Endothelial cell of umbilical vein (primary cell): ENCODE data around the gene ABCA7. TPM values are rescaled to one million over a fixed set of nuclear protein-coding genes. Genes with fewer than 3 reads are reported as not detected.

Experiments used
- BruUV-seq: library from RNA; stranded (reverse); fragments of 400-500 nt; replicated peaks from 2 replicates; lab custom pipeline; 2021; lab: Mats Ljungman, UMichigan
- CTCF ChIA-PET: fragments of 300-600, 350-600 bp; sonication (Branson Sonifier 250); formaldehyde crosslinking; loops from one replicate; lab custom pipeline; 2021; ENCODE audit warnings: antibody characterized with exemption, inconsistent platforms; lab: Charles Lee
- POLR2A ChIA-PET: fragments of 300-600, 350-600 bp; sonication (Branson Sonifier 250); formaldehyde crosslinking; loops from one replicate; lab custom pipeline; 2021; ENCODE audit warnings: antibody characterized with exemption, inconsistent platforms; lab: Charles Lee
- DNase-seq: peaks from one replicate; pipeline ENCODE4 v3.0.0-alpha.2; 2011; ENCODE audit warnings: low read depth, low spot score
- FAIRE-seq: peaks from 2 replicates; lab custom pipeline; 2011; peaks lifted over from hg19 to GRCh38; lab: Jason Lieb, UNC
- H2AFZ ChIP-seq: 2 replicates; pipeline ENCODE4 v1.6.0; 2012; ENCODE audit warnings: low read depth, low read length, control low read depth, inconsistent platforms
- H3K27ac ChIP-seq: 2 replicates; pipeline ENCODE4 v1.5.1; 2011; ENCODE audit warnings: low read depth, mild to moderate bottlenecking, control low read depth, low read length, moderate library complexity; ENCODE audit not compliant: insufficient read depth
- H3K27me3 ChIP-seq, 2 experiments: 2 replicates each; pipeline versions ENCODE4 v1.6.0 to v1.6.1; 2011; ENCODE audit warnings: low read length in 2 of 2, mixed read lengths in 1 of 2; ENCODE audit not compliant: control insufficient read depth in 2 of 2, insufficient read depth in 2 of 2
- H3K36me3 ChIP-seq, 2 experiments: 2 replicates in 1 of 2; 3 replicates in 1 of 2; pipeline ENCODE4 v1.5.1; 2011; ENCODE audit warnings: low read length in 2 of 2, mild to moderate bottlenecking in 1 of 2, moderate library complexity in 1 of 2; ENCODE audit not compliant: control insufficient read depth in 2 of 2, insufficient read depth in 2 of 2; ENCODE audit errors: extremely low read depth in 1 of 2
- H3K4me1 ChIP-seq: 3 replicates; pipeline ENCODE4 v1.5.1; 2011; ENCODE audit warnings: mild to moderate bottlenecking, low read length; ENCODE audit not compliant: control insufficient read depth, insufficient read depth; ENCODE audit errors: extremely low read depth
- H3K4me2 ChIP-seq: 2 replicates; pipeline ENCODE4 v1.6.1; 2011; ENCODE audit warnings: low read length, control low read depth, mixed read lengths; ENCODE audit not compliant: insufficient read depth
- H3K4me3 ChIP-seq, 3 experiments: fragments of 200-600 bp in 1 of 3; sonication (generic), shearing (Covaris generic) in 1 of 3; replicated peaks in 1 of 3; 2 replicates each; pipeline ENCODE4 v1.5.1; 2011 to 2016; ENCODE audit warnings: control low read depth in 3 of 3, low read length in 3 of 3, mild to moderate bottlenecking in 2 of 3, inconsistent platforms in 1 of 3, low read depth in 1 of 3, moderate library complexity in 1 of 3; ENCODE audit not compliant: insufficient read depth in 1 of 3
- H3K79me2 ChIP-seq: 2 replicates; pipeline ENCODE4 v1.6.0; 2012; ENCODE audit warnings: low read length, inconsistent platforms; ENCODE audit not compliant: control insufficient read depth, insufficient read depth
- H3K9ac ChIP-seq: replicated peaks from 2 replicates; pipeline ENCODE3; 2011; ENCODE audit warnings: low read length, control low read depth; ENCODE audit not compliant: insufficient read depth; ENCODE audit errors: extremely low read depth
- H3K9me1 ChIP-seq: replicated peaks from 3 replicates; pipeline ENCODE4 v1.6.0; 2011; ENCODE audit warnings: mild to moderate bottlenecking, low read length; ENCODE audit not compliant: control insufficient read depth, insufficient read depth; ENCODE audit errors: extremely low read depth
- H3K9me3 ChIP-seq: replicated peaks from 2 replicates; pipeline ENCODE4 v1.5.1; 2012; ENCODE audit warnings: low read length, inconsistent platforms; ENCODE audit not compliant: control insufficient read depth, insufficient read depth
- H4K20me1 ChIP-seq: replicated peaks from 2 replicates; pipeline ENCODE3; 2011; ENCODE audit warnings: mild to moderate bottlenecking, low read length; ENCODE audit not compliant: control insufficient read depth, insufficient read depth; ENCODE audit errors: extremely low read depth
- EZH2 ChIP-seq: IDR thresholded peaks from 2 replicates; pipeline ENCODE4 v1.6.1; 2012; ENCODE audit warnings: borderline replicate concordance, low read depth, mild to moderate bottlenecking, moderate library complexity, low read length, inconsistent platforms; ENCODE audit not compliant: severe bottlenecking
- FOS ChIP-seq: IDR thresholded peaks from 2 replicates; pipeline ENCODE4 v1.6.1; 2011; ENCODE audit warnings: mild to moderate bottlenecking, low read length, moderate library complexity, borderline replicate concordance; ENCODE audit not compliant: insufficient read depth
- GATA2 ChIP-seq: IDR thresholded peaks from 2 replicates; pipeline ENCODE4 v1.7.0; 2011; ENCODE audit warnings: low read depth, mild to moderate bottlenecking, moderate library complexity, mixed read lengths, low read length; ENCODE audit not compliant: insufficient read length, insufficient read depth
- JUN ChIP-seq: IDR thresholded peaks from 2 replicates; pipeline ENCODE4 v1.6.1; 2011; ENCODE audit warnings: borderline replicate concordance, low read depth; ENCODE audit not compliant: insufficient read length, insufficient read depth
- MYC ChIP-seq: IDR thresholded peaks from one replicate; pipeline ENCODE4 v1.6.1; 2011; ENCODE audit warnings: mild to moderate bottlenecking, low read depth, low read length
- POLR2A ChIP-seq: IDR thresholded peaks from 2 replicates; pipeline ENCODE4 v1.6.1; 2012; ENCODE audit warnings: low read depth, mild to moderate bottlenecking, control low read depth, low read length
- POLR2AphosphoS5 ChIP-seq: IDR thresholded peaks from 2 replicates; pipeline ENCODE4 v1.6.1; 2012; ENCODE audit warnings: low read depth, mild to moderate bottlenecking, control low read depth, low read length, moderate library complexity; ENCODE audit not compliant: insufficient read depth
- dilution Hi-C: fragments of 300-500 bp; cut with MboI; formaldehyde crosslinking; loops from one replicate; pipeline ENCODE4 v1.15.0; 2019; ENCODE audit warnings: low sequenced_read_pairs; ENCODE audit not compliant: extremely low pct_ligation_motif_present
- intact Hi-C: fragments of 100-400 bp; cut with micrococcal nuclease; formaldehyde crosslinking; loops from one replicate; pipeline ENCODE4 v1.10.0; 2022
- polyA plus RNA-seq, 4 experiments: library from polyadenylated mRNA; depleted of rRNA in 3 of 4; stranded (reverse) in 3 of 4; unstranded in 1 of 4; fragments of >200 nt; gene quantifications; 2 replicates each; pipeline versions ENCODE4 v1.2.1 to v1.2.3, GENCODE V29; 2011 to 2012; ENCODE audit warnings: missing spikeins in 1 of 4
- total RNA-seq: library from RNA; stranded (reverse); gene quantifications from 2 replicates; pipeline ENCODE4 v1.2.3, GENCODE V29; 2021
- TF ChIP-seq, protein P1 (sequence below), 2 donors: IDR thresholded peaks; 1 replicate in 1 of 2; 2 replicates in 1 of 2; pipeline ENCODE4 v1.5.1; 2011; ENCODE audit warnings: low read length in 2 of 2, mild to moderate bottlenecking in 2 of 2, moderate library complexity in 2 of 2, control low read depth in 1 of 2, inconsistent platforms in 1 of 2, low read depth in 1 of 2; ENCODE audit not compliant: insufficient read depth in 1 of 2; ENCODE audit errors: extremely low read depth in 1 of 2
- TF ChIP-seq, protein P2 (sequence below): IDR thresholded peaks from 2 replicates; pipeline ENCODE4 v1.6.1; 2011; ENCODE audit not compliant: insufficient read depth, insufficient read length

The ABCA7 gene
- total and polyA plus RNA-seq, 2 donors (not counting 3 experiments of a cell fraction or from before 2014, with no cell fraction given), result 5.7 to 9.8 TPM

DNA sequence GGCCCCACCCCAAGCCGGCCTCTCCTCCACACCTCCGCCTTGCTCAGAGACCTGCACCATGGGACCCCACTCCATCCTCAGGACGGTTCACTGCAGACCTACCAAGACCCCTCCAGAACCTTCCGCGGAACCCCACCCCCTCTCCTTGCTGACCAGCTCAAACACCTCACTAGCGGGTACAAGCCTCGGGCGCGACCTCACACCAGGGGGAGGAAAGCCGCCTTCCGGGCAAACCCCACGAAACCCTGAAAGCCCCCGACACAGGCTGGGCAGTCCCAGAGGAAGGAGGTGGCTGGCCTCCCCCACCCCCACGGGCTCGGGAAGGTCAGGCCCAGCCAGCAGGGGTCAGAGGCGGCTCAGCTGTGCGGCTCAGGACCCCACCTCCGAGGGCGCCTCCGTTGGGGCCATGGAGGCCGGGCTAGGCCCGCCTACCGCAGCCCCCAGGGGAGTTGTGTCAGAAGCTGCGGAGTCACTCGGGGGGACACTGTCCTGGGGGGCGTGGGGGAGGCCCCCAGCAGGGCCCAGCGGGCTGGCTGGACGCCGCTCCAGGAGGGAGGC is 29.8 kb upstream of the ABCA7 start:
- ChIA-PET CTCF (no interaction called here), POLR2A (no interaction called here)
- Histone ChIP-seq H3K27ac (no peak overlapping the region), H2AFZ (no peak overlapping the region), H3K9me1 (no peaks in the 10 kb centered on the region), H3K9me3 (no peaks in the 10 kb centered on the region), H4K20me1 (no peaks in the 10 kb centered on the region), H3K79me2 (peaks cover 20% of the 10 kb centered on the region), H3K27me3 (no peaks in the 10 kb centered on the region), H3K4me3 (no peak overlapping the region), H3K4me2 (no peak overlapping the region), H3K36me3 (peaks cover 5 to 23% of the 10 kb centered on the region in 2 experiments), H3K9ac (no peak overlapping the region), H3K4me1 (no peaks in the 10 kb centered on the region)
- intact Hi-C loops (no loop called here), dilution Hi-C loops (no loop called here)
- no TSS peak for BruUV-seq
- DNase-seq, result no peak
- no peak for FAIRE-seq
- TF ChIP-seq GATA2, result no peak
- TF ChIP-seq POLR2A, result no peak
- TF ChIP-seq, protein P1, sequence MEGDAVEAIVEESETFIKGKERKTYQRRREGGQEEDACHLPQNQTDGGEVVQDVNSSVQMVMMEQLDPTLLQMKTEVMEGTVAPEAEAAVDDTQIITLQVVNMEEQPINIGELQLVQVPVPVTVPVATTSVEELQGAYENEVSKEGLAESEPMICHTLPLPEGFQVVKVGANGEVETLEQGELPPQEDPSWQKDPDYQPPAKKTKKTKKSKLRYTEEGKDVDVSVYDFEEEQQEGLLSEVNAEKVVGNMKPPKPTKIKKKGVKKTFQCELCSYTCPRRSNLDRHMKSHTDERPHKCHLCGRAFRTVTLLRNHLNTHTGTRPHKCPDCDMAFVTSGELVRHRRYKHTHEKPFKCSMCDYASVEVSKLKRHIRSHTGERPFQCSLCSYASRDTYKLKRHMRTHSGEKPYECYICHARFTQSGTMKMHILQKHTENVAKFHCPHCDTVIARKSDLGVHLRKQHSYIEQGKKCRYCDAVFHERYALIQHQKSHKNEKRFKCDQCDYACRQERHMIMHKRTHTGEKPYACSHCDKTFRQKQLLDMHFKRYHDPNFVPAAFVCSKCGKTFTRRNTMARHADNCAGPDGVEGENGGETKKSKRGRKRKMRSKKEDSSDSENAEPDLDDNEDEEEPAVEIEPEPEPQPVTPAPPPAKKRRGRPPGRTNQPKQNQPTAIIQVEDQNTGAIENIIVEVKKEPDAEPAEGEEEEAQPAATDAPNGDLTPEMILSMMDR (IDR thresholded peaks at IDR 0.05; ENCODE audit: extremely low read depth in 1 of 2, insufficient read depth in 1 of 2, low read depth in 1 of 2, low read length in 2 of 2), result no peak
- no peak for TF ChIP-seq MYC
- no peak for TF ChIP-seq EZH2
- TF ChIP-seq POLR2AphosphoS5, result no peak
- TF ChIP-seq FOS, result no peak
- TF ChIP-seq, protein P2, sequence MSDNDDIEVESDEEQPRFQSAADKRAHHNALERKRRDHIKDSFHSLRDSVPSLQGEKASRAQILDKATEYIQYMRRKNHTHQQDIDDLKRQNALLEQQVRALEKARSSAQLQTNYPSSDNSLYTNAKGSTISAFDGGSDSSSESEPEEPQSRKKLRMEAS, result no peak
- TF ChIP-seq JUN, result no peak
